ENCODE results near the gene MAPK1.
"Not testable (repeated sequence)": the region's sequence is repeated elsewhere in the genome, so short reads cannot be mapped to it uniquely, and the experiment has no call there.

DNA sequence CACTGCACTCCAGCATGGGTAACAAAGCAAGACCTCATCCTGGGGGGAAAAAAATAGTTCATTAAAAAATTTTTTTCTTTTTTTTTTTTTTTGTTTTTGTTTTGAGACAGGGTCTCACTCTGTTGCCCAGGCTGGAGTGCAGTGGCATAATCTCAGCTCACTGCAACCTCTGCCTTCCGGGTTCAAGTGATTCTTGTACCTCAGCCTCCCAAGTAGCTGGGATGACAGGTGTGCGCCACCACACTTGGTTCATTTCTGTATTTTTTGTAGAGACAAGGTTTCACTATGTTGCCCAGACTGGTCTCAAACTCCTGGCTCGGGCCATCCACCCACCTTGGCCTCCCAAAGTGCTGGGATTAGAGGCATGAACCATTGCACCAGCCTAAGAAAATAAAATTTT is 142.9 kb downstream of the MAPK1 start:
- TF ChIP-seq, protein P1, sequence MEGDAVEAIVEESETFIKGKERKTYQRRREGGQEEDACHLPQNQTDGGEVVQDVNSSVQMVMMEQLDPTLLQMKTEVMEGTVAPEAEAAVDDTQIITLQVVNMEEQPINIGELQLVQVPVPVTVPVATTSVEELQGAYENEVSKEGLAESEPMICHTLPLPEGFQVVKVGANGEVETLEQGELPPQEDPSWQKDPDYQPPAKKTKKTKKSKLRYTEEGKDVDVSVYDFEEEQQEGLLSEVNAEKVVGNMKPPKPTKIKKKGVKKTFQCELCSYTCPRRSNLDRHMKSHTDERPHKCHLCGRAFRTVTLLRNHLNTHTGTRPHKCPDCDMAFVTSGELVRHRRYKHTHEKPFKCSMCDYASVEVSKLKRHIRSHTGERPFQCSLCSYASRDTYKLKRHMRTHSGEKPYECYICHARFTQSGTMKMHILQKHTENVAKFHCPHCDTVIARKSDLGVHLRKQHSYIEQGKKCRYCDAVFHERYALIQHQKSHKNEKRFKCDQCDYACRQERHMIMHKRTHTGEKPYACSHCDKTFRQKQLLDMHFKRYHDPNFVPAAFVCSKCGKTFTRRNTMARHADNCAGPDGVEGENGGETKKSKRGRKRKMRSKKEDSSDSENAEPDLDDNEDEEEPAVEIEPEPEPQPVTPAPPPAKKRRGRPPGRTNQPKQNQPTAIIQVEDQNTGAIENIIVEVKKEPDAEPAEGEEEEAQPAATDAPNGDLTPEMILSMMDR (IDR thresholded peaks at IDR 0.05): not testable (repeated sequence)
- not testable (repeated sequence) for TF ChIP-seq POLR2AphosphoS5, POLR2A (IDR thresholded peaks at IDR 0.05)

All from upper lobe of left lung (tissue), 4 donors.